WTC11 (cell line): Measurements from ENCODE around the gene RPS6KL1. TPM values are rescaled to one million over a fixed set of nuclear protein-coding genes. Genes with fewer than 3 reads are reported as not detected.

Source experiments
- ATAC-seq: fragments of 200-7000 bp; cut with Tn5 transposase; 2 replicates; pipeline ENCODE4 v1.10.0; 2021; ENCODE audit warnings: mild to moderate bottlenecking, moderate library complexity
- CTCF ChIA-PET: fragments of 300-600 bp; sonication (Branson Sonifier 250); formaldehyde crosslinking; loops from one replicate; lab custom pipeline; 2021; ENCODE audit warnings: antibody characterized with exemption; lab: Charles Lee
- POLR2A ChIA-PET: fragments of 350-600 bp; sonication (Branson Sonifier 250); formaldehyde crosslinking; loops from one replicate; lab custom pipeline; 2021; ENCODE audit warnings: antibody characterized with exemption; lab: Charles Lee
- DNase-seq: peaks from one replicate; pipeline ENCODE4 v3.0.0; 2021; ENCODE audit warnings: low spot score
- H3K27ac Mint-ChIP-seq: 2 replicates; pipeline ENCODE4 v1.8.0; 2021; ENCODE audit warnings: mixed read lengths
- H3K27me3 Mint-ChIP-seq: 2 replicates; pipeline ENCODE4 v1.8.0; 2021; ENCODE audit warnings: low read depth, mild to moderate bottlenecking, moderate library complexity, mixed read lengths
- H3K36me3 Mint-ChIP-seq: 2 replicates; pipeline ENCODE4 v1.8.0; 2021; ENCODE audit warnings: mixed read lengths
- H3K4me1 Mint-ChIP-seq: 2 replicates; pipeline ENCODE4 v1.8.0; 2022; ENCODE audit warnings: mixed read lengths
- H3K4me3 Mint-ChIP-seq: 2 replicates; pipeline ENCODE4 v1.8.0; 2021; ENCODE audit warnings: mild to moderate bottlenecking, moderate library complexity, mixed read lengths
- H3K9me3 Mint-ChIP-seq: 2 replicates; pipeline ENCODE4 v1.8.0; 2021; ENCODE audit warnings: mixed read lengths
- CBFB ChIP-seq: sonication (generic); formaldehyde crosslinking; IDR thresholded peaks from 2 replicates; pipeline ENCODE4 v1.8.1; 2022; ENCODE audit warnings: mild to moderate bottlenecking, low read depth, missing genetic modification reagents
- CREB1 ChIP-seq: sonication (generic); formaldehyde crosslinking; IDR thresholded peaks from 2 replicates; pipeline ENCODE4 v1.8.0; 2023; ENCODE audit warnings: mild to moderate bottlenecking, missing genetic modification reagents
- CREM ChIP-seq: sonication (generic); formaldehyde crosslinking; IDR thresholded peaks from 2 replicates; pipeline ENCODE4 v1.8.1; 2022; ENCODE audit warnings: mild to moderate bottlenecking, missing genetic modification reagents, moderate library complexity
- EMX1 ChIP-seq: fragments of 250-450 bp; sonication (Bioruptor Pico); IDR thresholded peaks from 2 replicates; pipeline ENCODE4 v1.8.0; 2021; ENCODE audit warnings: mild to moderate bottlenecking
- FOXJ3 ChIP-seq: sonication (generic); formaldehyde crosslinking; IDR thresholded peaks from 2 replicates; pipeline ENCODE4 v1.9.0; 2021; ENCODE audit warnings: missing genetic modification reagents, mild to moderate bottlenecking, borderline replicate concordance
- FOXK1 ChIP-seq: sonication (generic); formaldehyde crosslinking; IDR thresholded peaks from 2 replicates; pipeline ENCODE4 v1.8.0; 2022; ENCODE audit warnings: mild to moderate bottlenecking, moderate library complexity, missing genetic modification reagents
- IRF2 ChIP-seq: sonication (generic); formaldehyde crosslinking; IDR thresholded peaks from 2 replicates; pipeline ENCODE4 v1.8.0; 2022; ENCODE audit warnings: low read depth, missing genetic modification reagents, borderline replicate concordance
- JUN ChIP-seq: sonication (generic); formaldehyde crosslinking; IDR thresholded peaks from 2 replicates; pipeline ENCODE4 v1.8.0; 2023; ENCODE audit warnings: mild to moderate bottlenecking, missing genetic modification reagents
- NFATC4 ChIP-seq: fragments of 250-450 bp; sonication (Bioruptor Pico); IDR thresholded peaks from 2 replicates; pipeline ENCODE4 v1.9.0; 2021; ENCODE audit warnings: mild to moderate bottlenecking
- PRRX2 ChIP-seq: fragments of 250-450 bp; sonication (Bioruptor Pico); IDR thresholded peaks from 2 replicates; pipeline ENCODE4 v1.8.0; 2021; ENCODE audit warnings: mild to moderate bottlenecking
- RELA ChIP-seq: sonication (generic); formaldehyde crosslinking; IDR thresholded peaks from 2 replicates; pipeline ENCODE4 v1.8.1; 2022; ENCODE audit warnings: missing genetic modification reagents, mild to moderate bottlenecking, borderline replicate concordance
- SMAD3 ChIP-seq: sonication (generic); formaldehyde crosslinking; IDR thresholded peaks from 2 replicates; pipeline ENCODE4 v1.8.0; 2022; ENCODE audit warnings: missing genetic modification reagents, mild to moderate bottlenecking, borderline replicate concordance
- TEAD4 ChIP-seq: sonication (generic); formaldehyde crosslinking; IDR thresholded peaks from 2 replicates; pipeline ENCODE4 v1.8.0; 2022; ENCODE audit warnings: mild to moderate bottlenecking, missing genetic modification reagents
- ZNF138 ChIP-seq: sonication (generic); formaldehyde crosslinking; conservative IDR thresholded peaks from 2 replicates; pipeline ENCODE4 v1.8.1; 2022; ENCODE audit warnings: mild to moderate bottlenecking, moderate library complexity, missing genetic modification reagents
- ZNF423 ChIP-seq: fragments of 250-450 bp; sonication (Bioruptor Pico); IDR thresholded peaks from 2 replicates; pipeline ENCODE4 v2.1.2; 2022; ENCODE audit warnings: mild to moderate bottlenecking, moderate library complexity
- total RNA-seq: library from RNA; stranded (reverse); gene quantifications from 3 replicates; pipeline ENCODE4 v1.2.3, GENCODE V29; 2021
- TF ChIP-seq, protein P1 (sequence below): fragments of 250-450 bp; sonication (Bioruptor Pico); IDR thresholded peaks from 2 replicates; pipeline ENCODE4 v1.8.0; 2021; ENCODE audit warnings: mild to moderate bottlenecking
- TF ChIP-seq, protein P2 (sequence below): sonication (generic); formaldehyde crosslinking; IDR thresholded peaks from 2 replicates; pipeline ENCODE4 v1.8.0; 2023; ENCODE audit warnings: missing genetic modification reagents
- TF ChIP-seq, protein P3 (sequence below): fragments of 250-450 bp; sonication (Bioruptor Pico); IDR thresholded peaks from 2 replicates; pipeline ENCODE4 v1.9.0; 2021; ENCODE audit warnings: mild to moderate bottlenecking, borderline replicate concordance
- TF ChIP-seq, protein P4 (sequence below): sonication (generic); formaldehyde crosslinking; IDR thresholded peaks from 2 replicates; pipeline ENCODE4 v1.8.1; 2023; ENCODE audit warnings: mild to moderate bottlenecking, missing genetic modification reagents, borderline replicate concordance
- TF ChIP-seq, protein P5 (sequence below): sonication (generic); formaldehyde crosslinking; IDR thresholded peaks from 2 replicates; pipeline ENCODE4 v1.8.0; 2023; ENCODE audit warnings: mild to moderate bottlenecking, missing genetic modification reagents
- TF ChIP-seq, protein P6 (sequence below): fragments of 250-450 bp; sonication (Bioruptor Pico); IDR thresholded peaks from 2 replicates; pipeline ENCODE4 v2.1.2; 2022; ENCODE audit warnings: mild to moderate bottlenecking, moderate library complexity
- TF ChIP-seq, protein P7 (sequence below): sonication (generic); formaldehyde crosslinking; IDR thresholded peaks from 2 replicates; pipeline ENCODE4 v1.8.0; 2022; ENCODE audit warnings: mild to moderate bottlenecking, missing genetic modification reagents

The RPS6KL1 gene
- total RNA-seq, 1 experiment from 2014 or later: 10.6 TPM

DNA sequence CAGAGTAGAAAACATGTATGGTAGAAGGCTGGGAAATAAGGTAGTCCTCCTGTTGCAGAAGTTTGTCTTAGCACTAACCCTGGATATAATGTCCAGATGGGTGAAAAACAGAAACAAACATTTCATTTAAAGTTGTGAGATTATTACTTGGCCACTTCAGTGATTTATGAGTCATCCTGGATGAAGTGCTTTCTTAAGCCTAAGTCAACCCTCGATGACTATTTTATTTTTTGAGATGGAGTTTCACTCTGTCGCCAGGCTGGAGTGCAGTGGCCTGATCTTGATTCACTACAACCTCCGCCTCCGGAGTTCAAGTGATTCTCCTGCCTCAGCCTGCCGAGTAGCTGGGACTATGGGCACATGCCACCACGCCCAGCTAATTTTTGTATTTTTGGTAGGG, 31.2 kb downstream of the RPS6KL1 start:
- Mint-ChIP-seq H3K27me3 (no peaks in the 10 kb centered on the region), H3K4me1 (peaks cover 15% of the 10 kb centered on the region), H3K4me3 (no peak overlapping the region), H3K27ac (no peak overlapping the region), H3K9me3 (no peaks in the 10 kb centered on the region), H3K36me3 (peaks cover 71% of the 10 kb centered on the region)
- DNase-seq: no peak
- TF ChIP-seq TEAD4 (no peak), IRF2 (CRISPR knock-in tag) (no peak), PRRX2 (CRISPR knock-in tag) (no peak), NFATC4 (no peak), JUN (no peak), CBFB (CRISPR knock-in tag) (no peak), CREM (CRISPR knock-in tag) (no peak), SMAD3 (CRISPR knock-in tag) (no peak), FOXJ3 (CRISPR knock-in tag) (no peak)
- TF ChIP-seq, protein P1, sequence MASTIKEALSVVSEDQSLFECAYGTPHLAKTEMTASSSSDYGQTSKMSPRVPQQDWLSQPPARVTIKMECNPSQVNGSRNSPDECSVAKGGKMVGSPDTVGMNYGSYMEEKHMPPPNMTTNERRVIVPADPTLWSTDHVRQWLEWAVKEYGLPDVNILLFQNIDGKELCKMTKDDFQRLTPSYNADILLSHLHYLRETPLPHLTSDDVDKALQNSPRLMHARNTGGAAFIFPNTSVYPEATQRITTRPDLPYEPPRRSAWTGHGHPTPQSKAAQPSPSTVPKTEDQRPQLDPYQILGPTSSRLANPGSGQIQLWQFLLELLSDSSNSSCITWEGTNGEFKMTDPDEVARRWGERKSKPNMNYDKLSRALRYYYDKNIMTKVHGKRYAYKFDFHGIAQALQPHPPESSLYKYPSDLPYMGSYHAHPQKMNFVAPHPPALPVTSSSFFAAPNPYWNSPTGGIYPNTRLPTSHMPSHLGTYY (CRISPR knock-in tag): no peak
- TF ChIP-seq, protein P2, sequence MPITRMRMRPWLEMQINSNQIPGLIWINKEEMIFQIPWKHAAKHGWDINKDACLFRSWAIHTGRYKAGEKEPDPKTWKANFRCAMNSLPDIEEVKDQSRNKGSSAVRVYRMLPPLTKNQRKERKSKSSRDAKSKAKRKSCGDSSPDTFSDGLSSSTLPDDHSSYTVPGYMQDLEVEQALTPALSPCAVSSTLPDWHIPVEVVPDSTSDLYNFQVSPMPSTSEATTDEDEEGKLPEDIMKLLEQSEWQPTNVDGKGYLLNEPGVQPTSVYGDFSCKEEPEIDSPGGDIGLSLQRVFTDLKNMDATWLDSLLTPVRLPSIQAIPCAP (CRISPR knock-in tag): no peak
- TF ChIP-seq, protein P3, sequence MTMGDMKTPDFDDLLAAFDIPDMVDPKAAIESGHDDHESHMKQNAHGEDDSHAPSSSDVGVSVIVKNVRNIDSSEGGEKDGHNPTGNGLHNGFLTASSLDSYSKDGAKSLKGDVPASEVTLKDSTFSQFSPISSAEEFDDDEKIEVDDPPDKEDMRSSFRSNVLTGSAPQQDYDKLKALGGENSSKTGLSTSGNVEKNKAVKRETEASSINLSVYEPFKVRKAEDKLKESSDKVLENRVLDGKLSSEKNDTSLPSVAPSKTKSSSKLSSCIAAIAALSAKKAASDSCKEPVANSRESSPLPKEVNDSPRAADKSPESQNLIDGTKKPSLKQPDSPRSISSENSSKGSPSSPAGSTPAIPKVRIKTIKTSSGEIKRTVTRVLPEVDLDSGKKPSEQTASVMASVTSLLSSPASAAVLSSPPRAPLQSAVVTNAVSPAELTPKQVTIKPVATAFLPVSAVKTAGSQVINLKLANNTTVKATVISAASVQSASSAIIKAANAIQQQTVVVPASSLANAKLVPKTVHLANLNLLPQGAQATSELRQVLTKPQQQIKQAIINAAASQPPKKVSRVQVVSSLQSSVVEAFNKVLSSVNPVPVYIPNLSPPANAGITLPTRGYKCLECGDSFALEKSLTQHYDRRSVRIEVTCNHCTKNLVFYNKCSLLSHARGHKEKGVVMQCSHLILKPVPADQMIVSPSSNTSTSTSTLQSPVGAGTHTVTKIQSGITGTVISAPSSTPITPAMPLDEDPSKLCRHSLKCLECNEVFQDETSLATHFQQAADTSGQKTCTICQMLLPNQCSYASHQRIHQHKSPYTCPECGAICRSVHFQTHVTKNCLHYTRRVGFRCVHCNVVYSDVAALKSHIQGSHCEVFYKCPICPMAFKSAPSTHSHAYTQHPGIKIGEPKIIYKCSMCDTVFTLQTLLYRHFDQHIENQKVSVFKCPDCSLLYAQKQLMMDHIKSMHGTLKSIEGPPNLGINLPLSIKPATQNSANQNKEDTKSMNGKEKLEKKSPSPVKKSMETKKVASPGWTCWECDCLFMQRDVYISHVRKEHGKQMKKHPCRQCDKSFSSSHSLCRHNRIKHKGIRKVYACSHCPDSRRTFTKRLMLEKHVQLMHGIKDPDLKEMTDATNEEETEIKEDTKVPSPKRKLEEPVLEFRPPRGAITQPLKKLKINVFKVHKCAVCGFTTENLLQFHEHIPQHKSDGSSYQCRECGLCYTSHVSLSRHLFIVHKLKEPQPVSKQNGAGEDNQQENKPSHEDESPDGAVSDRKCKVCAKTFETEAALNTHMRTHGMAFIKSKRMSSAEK (CRISPR knock-in tag): no peak
- TF ChIP-seq, protein P4, sequence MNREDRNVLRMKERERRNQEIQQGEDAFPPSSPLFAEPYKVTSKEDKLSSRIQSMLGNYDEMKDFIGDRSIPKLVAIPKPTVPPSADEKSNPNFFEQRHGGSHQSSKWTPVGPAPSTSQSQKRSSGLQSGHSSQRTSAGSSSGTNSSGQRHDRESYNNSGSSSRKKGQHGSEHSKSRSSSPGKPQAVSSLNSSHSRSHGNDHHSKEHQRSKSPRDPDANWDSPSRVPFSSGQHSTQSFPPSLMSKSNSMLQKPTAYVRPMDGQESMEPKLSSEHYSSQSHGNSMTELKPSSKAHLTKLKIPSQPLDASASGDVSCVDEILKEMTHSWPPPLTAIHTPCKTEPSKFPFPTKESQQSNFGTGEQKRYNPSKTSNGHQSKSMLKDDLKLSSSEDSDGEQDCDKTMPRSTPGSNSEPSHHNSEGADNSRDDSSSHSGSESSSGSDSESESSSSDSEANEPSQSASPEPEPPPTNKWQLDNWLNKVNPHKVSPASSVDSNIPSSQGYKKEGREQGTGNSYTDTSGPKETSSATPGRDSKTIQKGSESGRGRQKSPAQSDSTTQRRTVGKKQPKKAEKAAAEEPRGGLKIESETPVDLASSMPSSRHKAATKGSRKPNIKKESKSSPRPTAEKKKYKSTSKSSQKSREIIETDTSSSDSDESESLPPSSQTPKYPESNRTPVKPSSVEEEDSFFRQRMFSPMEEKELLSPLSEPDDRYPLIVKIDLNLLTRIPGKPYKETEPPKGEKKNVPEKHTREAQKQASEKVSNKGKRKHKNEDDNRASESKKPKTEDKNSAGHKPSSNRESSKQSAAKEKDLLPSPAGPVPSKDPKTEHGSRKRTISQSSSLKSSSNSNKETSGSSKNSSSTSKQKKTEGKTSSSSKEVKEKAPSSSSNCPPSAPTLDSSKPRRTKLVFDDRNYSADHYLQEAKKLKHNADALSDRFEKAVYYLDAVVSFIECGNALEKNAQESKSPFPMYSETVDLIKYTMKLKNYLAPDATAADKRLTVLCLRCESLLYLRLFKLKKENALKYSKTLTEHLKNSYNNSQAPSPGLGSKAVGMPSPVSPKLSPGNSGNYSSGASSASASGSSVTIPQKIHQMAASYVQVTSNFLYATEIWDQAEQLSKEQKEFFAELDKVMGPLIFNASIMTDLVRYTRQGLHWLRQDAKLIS: no peak
- ChIA-PET CTCF (interaction anchor here (1.6 to 2.7 kb wide), 3 partner anchors 14 to 31 kb away, joined by 6 to 18 read pairs (median 11); no protein-coding TSS in a partner anchor), POLR2A (no interaction called here)
- no peak for ATAC-seq

DNA sequence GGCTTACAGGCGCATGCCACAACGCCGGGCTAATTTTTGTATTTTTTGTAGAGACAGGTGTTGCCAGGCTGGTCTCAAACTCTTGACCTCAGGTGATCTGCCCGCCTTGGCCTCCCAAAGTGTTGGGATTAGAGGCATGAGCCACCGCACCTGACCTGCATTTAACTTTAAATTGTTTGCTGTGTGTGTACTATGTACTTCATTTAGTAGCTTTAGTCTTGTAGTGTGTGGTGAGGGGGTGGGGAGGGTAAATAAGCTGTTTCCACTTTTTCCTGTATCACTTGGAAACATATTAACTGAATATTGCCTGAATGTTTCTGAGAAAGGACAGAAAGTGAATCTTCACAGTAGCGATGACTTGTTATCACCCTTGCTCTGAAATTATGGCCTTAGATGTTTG, 32.8 kb downstream of the RPS6KL1 start:
- Mint-ChIP-seq H3K27me3 (no peaks in the 10 kb centered on the region), H3K36me3 (peaks cover 60% of the 10 kb centered on the region), H3K4me1 (peaks cover 31% of the 10 kb centered on the region), H3K9me3 (no peaks in the 10 kb centered on the region), H3K4me3 (no peak overlapping the region), H3K27ac (peak overlapping the region; percentile 27; the same call in 1 of the 2 replicates)
- CTCF ChIA-PET: interaction anchor here (1.1 to 2.9 kb wide), 3 partner anchors 15 to 29 kb away, joined by 4 to 14 read pairs (median 12); no protein-coding TSS in a partner anchor
- POLR2A ChIA-PET: no interaction called here
- ATAC-seq (no peak), DNase-seq (no peak)
- no peak for TF ChIP-seq CREB1 (CRISPR knock-in tag)
- no peak for TF ChIP-seq ZNF138
- no peak for TF ChIP-seq EMX1 (CRISPR knock-in tag)
- TF ChIP-seq, protein P5, sequence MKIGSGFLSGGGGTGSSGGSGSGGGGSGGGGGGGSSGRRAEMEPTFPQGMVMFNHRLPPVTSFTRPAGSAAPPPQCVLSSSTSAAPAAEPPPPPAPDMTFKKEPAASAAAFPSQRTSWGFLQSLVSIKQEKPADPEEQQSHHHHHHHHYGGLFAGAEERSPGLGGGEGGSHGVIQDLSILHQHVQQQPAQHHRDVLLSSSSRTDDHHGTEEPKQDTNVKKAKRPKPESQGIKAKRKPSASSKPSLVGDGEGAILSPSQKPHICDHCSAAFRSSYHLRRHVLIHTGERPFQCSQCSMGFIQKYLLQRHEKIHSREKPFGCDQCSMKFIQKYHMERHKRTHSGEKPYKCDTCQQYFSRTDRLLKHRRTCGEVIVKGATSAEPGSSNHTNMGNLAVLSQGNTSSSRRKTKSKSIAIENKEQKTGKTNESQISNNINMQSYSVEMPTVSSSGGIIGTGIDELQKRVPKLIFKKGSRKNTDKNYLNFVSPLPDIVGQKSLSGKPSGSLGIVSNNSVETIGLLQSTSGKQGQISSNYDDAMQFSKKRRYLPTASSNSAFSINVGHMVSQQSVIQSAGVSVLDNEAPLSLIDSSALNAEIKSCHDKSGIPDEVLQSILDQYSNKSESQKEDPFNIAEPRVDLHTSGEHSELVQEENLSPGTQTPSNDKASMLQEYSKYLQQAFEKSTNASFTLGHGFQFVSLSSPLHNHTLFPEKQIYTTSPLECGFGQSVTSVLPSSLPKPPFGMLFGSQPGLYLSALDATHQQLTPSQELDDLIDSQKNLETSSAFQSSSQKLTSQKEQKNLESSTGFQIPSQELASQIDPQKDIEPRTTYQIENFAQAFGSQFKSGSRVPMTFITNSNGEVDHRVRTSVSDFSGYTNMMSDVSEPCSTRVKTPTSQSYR: no peak
- no peak for TF ChIP-seq FOXK1 (CRISPR knock-in tag)
- no peak for TF ChIP-seq RELA (CRISPR knock-in tag)
- TF ChIP-seq, protein P6, sequence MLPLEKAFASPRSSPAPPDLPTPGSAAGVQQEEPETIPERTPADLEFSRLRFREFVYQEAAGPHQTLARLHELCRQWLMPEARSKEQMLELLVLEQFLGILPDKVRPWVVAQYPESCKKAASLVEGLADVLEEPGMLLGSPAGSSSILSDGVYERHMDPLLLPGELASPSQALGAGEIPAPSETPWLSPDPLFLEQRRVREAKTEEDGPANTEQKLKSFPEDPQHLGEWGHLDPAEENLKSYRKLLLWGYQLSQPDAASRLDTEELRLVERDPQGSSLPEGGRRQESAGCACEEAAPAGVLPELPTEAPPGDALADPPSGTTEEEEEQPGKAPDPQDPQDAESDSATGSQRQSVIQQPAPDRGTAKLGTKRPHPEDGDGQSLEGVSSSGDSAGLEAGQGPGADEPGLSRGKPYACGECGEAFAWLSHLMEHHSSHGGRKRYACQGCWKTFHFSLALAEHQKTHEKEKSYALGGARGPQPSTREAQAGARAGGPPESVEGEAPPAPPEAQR (CRISPR knock-in tag): no peak
- no peak for TF ChIP-seq ZNF423 (CRISPR knock-in tag)
- TF ChIP-seq, protein P7, sequence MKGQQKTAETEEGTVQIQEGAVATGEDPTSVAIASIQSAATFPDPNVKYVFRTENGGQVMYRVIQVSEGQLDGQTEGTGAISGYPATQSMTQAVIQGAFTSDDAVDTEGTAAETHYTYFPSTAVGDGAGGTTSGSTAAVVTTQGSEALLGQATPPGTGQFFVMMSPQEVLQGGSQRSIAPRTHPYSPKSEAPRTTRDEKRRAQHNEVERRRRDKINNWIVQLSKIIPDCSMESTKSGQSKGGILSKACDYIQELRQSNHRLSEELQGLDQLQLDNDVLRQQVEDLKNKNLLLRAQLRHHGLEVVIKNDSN (CRISPR knock-in tag): no peak
- no peak for TF ChIP-seq CREM (CRISPR knock-in tag)
